ENCODE results near the gene NEK4.

DNA sequence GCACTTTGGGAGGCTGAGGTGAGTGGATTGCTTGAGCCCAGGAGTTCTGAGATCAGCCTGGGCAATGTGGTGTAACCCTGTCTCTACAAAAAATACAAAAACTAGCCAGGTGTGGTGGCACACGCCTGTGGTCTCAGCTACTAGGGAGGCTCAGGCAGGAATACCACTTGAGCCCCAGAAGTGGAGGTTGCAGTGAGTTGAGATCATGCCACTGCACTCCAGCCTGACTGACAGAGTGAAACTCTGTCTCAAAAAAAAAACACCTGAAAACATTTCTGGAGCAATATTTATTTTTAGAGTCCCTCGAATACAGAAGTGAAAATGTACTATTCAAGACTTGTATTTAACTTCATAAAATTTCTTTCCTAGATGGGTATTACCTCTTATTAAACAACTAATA is 60.2 kb downstream of the NEK4 start:
- TF ChIP-seq, protein P1, sequence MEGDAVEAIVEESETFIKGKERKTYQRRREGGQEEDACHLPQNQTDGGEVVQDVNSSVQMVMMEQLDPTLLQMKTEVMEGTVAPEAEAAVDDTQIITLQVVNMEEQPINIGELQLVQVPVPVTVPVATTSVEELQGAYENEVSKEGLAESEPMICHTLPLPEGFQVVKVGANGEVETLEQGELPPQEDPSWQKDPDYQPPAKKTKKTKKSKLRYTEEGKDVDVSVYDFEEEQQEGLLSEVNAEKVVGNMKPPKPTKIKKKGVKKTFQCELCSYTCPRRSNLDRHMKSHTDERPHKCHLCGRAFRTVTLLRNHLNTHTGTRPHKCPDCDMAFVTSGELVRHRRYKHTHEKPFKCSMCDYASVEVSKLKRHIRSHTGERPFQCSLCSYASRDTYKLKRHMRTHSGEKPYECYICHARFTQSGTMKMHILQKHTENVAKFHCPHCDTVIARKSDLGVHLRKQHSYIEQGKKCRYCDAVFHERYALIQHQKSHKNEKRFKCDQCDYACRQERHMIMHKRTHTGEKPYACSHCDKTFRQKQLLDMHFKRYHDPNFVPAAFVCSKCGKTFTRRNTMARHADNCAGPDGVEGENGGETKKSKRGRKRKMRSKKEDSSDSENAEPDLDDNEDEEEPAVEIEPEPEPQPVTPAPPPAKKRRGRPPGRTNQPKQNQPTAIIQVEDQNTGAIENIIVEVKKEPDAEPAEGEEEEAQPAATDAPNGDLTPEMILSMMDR (IDR thresholded peaks at IDR 0.05; ENCODE audit: insufficient read depth, low read depth, low read length): no peak
- no peak for TF ChIP-seq EZH2 (IDR thresholded peaks at IDR 0.05; ENCODE audit: insufficient read depth, low read length)

All from astrocyte (in vitro differentiated cells and primary cell).